ENCODE results near the gene RWDD4.
A peak's percentile ranks its signal among the peaks of the same experiment; 100 is the strongest.

The RWDD4 gene

GRCh38 chr4:183600189-183600685 lies 58.7 kb downstream of the RWDD4 start:
- no peak for DNase-seq (ENCODE audit: low spot score)

GRCh38 chr4:183599690-183600089 lies 59.3 kb downstream of the RWDD4 start:
- no peak for DNase-seq (ENCODE audit: low spot score)

- DNase-seq (ENCODE audit: low spot score), result no peak
Observed at GRCh38 chr4:183599284-183599683, 59.7 kb downstream of the RWDD4 start.

DNA sequence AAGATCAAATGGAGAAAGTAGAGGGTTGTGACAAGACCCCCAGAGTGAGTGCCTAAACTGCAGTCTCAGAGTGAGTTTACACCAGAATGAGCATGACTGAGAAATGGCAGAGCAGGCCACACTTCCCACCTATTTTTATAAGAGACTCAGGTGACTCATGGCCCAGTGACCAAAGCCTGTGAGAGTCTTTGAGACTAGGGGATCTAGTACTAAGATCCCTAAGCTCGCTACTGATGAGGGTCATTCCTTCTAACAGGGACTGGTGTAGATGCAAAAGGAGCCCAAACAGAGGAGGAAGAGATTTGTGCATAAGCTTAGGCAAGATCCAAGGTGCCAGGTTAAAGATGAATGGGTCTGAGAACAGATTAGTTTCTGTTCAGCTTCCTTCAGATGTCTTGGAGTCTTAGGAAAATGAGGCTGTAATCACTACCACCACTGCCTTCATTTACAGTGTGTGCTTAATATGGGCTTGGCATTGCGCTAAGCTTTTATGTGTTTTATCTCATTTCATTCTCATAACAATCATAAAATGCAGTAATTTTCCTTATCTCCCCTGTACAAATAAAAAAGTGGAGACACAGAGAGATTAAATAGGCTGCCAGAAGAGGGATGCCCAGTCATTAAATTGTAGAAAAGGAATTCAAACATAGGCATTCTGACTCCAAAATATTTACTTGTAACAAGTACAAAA lies 62.8 kb downstream of the RWDD4 start:
- DNase-seq (ENCODE audit: low spot score), result peak; percentile 12

DNA sequence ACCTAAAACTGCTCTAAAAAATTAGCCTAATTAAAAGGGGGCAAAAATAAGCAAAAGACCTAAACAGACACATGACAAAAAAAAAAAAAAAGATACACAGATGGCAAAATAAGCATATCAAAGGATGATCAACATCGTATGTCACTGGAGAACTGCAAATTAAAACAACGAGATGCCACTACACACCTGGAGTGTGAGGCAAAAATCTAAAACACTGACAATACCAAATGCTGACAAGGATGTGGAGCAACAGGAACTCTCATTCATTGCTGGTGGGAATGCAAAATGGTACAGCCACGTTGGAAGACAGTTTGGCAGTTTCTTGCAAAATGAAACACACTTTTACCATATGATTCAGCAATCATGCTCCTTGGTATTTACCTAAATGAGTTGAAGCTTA lies 64.2 kb downstream of the RWDD4 start:
- no peak for DNase-seq (ENCODE audit: low spot score)

GRCh38 chr4:183591301-183591700 lies 67.7 kb downstream of the RWDD4 start:
- no peak for DNase-seq (ENCODE audit: low spot score)

Data from RKO (cell line).